ENCODE data around the gene SIGLEC5.

SIGLEC5 gene

GRCh38 chr19:51627491-51628138, 2.6 kb downstream of the SIGLEC5 start:
- DNase-seq, result no peak

- DNase-seq, result no peak
Measured at GRCh38 chr19:51626675-51627074, 3.5 kb downstream of the SIGLEC5 start.

- DNase-seq, result no peak
Measured at GRCh38 chr19:51621178-51621577, 9.0 kb downstream of the SIGLEC5 start.

- DNase-seq, result no peak
Measured at GRCh38 chr19:51615991-51616390, 14.2 kb downstream of the SIGLEC5 start.

- DNase-seq, result no peak
Measured at GRCh38 chr19:51614789-51615188, 15.4 kb downstream of the SIGLEC5 start.

GRCh38 chr19:51610576-51610975, 19.6 kb downstream of the SIGLEC5 start:
- DNase-seq, result no peak

GRCh38 chr19:51607920-51608562, 22.2 kb downstream of the SIGLEC5 start:
- peak; percentile 80 for DNase-seq

- peak; percentile 66 for DNase-seq
Measured at GRCh38 chr19:51607077-51607476, 23.1 kb downstream of the SIGLEC5 start.

- DNase-seq, result no peak
Measured at GRCh38 chr19:51602189-51602854, 27.9 kb downstream of the SIGLEC5 start.

GRCh38 chr19:51600940-51601580, 29.1 kb downstream of the SIGLEC5 start:
- peak; percentile 15 for DNase-seq

- DNase-seq, result no peak
Measured at GRCh38 chr19:51599084-51599483, 31.1 kb downstream of the SIGLEC5 start.

GRCh38 chr19:51598159-51598915, 31.9 kb downstream of the SIGLEC5 start:
- no peak for DNase-seq

GRCh38 chr19:51595190-51596175, 34.7 kb downstream of the SIGLEC5 start:
- no peak for DNase-seq

GRCh38 chr19:51594774-51595109, 35.5 kb downstream of the SIGLEC5 start:
- no peak for DNase-seq

GRCh38 chr19:51593969-51594773, 36.0 kb downstream of the SIGLEC5 start:
- peak; percentile 98 for DNase-seq

- no peak for DNase-seq
Measured at GRCh38 chr19:51593138-51593890, 36.9 kb downstream of the SIGLEC5 start.

- no peak for DNase-seq
Measured at GRCh38 chr19:51592521-51592920, 37.7 kb downstream of the SIGLEC5 start.

GRCh38 chr19:51590441-51590840, 39.8 kb downstream of the SIGLEC5 start:
- no peak for DNase-seq

GRCh38 chr19:51589511-51589910, 40.7 kb downstream of the SIGLEC5 start:
- no peak for DNase-seq
